ENCODE measurements around the gene LKAAEAR1.

LKAAEAR1 gene

GRCh38 chr20:64051033-64051452 lies 33.2 kb downstream of the LKAAEAR1 start:
- H3K4me3 ChIP-seq (ENCODE audit: low read depth, low read length) = no peak overlapping the region
- DNase-seq (ENCODE audit: low read depth) = no peak
- TF ChIP-seq, protein P1, sequence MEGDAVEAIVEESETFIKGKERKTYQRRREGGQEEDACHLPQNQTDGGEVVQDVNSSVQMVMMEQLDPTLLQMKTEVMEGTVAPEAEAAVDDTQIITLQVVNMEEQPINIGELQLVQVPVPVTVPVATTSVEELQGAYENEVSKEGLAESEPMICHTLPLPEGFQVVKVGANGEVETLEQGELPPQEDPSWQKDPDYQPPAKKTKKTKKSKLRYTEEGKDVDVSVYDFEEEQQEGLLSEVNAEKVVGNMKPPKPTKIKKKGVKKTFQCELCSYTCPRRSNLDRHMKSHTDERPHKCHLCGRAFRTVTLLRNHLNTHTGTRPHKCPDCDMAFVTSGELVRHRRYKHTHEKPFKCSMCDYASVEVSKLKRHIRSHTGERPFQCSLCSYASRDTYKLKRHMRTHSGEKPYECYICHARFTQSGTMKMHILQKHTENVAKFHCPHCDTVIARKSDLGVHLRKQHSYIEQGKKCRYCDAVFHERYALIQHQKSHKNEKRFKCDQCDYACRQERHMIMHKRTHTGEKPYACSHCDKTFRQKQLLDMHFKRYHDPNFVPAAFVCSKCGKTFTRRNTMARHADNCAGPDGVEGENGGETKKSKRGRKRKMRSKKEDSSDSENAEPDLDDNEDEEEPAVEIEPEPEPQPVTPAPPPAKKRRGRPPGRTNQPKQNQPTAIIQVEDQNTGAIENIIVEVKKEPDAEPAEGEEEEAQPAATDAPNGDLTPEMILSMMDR (IDR thresholded peaks at IDR 0.05; ENCODE audit: control insufficient read depth, extremely low read depth, insufficient read depth) = no peak

- TF ChIP-seq, protein P1 (IDR thresholded peaks at IDR 0.05; ENCODE audit: control insufficient read depth, extremely low read depth, insufficient read depth) = no peak
- DNase-seq (ENCODE audit: low read depth) = no peak
- no peak overlapping the region for H3K4me3 ChIP-seq (ENCODE audit: low read depth, low read length)
Measured at GRCh38 chr20:64050261-64051032, 33.8 kb downstream of the LKAAEAR1 start.

- no peak for DNase-seq (ENCODE audit: low read depth)
- no peak overlapping the region for H3K4me3 ChIP-seq (ENCODE audit: low read depth, low read length)
- TF ChIP-seq, protein P1 (IDR thresholded peaks at IDR 0.05; ENCODE audit: control insufficient read depth, extremely low read depth, insufficient read depth) = no peak
Measured at GRCh38 chr20:64049878-64050260, 34.3 kb downstream of the LKAAEAR1 start.

GRCh38 chr20:64049060-64049877 lies 34.9 kb downstream of the LKAAEAR1 start, which contains the start of gene SOX18:
Gene SOX18 (minus strand): TSS chr20:64049639. CDS start chr20:64049516, 123 bp downstream.
- no peak for DNase-seq (ENCODE audit: low read depth)
- TF ChIP-seq, protein P1 (IDR thresholded peaks at IDR 0.05; ENCODE audit: control insufficient read depth, extremely low read depth, insufficient read depth) = 0 out of 2 replicates have a peak, but pooled peaks have one; percentile 3

GRCh38 chr20:64048402-64049044 lies 35.7 kb downstream of the LKAAEAR1 start:
- TF ChIP-seq, protein P1 (IDR thresholded peaks at IDR 0.05; ENCODE audit: control insufficient read depth, extremely low read depth, insufficient read depth) = no peak
- H3K4me3 ChIP-seq (ENCODE audit: low read depth, low read length) = no peak overlapping the region
- DNase-seq (ENCODE audit: low read depth) = no peak

More at GRCh38 chr20:64049060-64049877, 34.9 kb downstream of the LKAAEAR1 start, which contains the start of gene SOX18:
- H3K4me3 ChIP-seq (ENCODE audit: low read depth, low read length) = no peak within 1 kb of the TSS

GRCh38 chr20:64047968-64048401 lies 36.2 kb downstream of the LKAAEAR1 start:
- TF ChIP-seq, protein P1 (IDR thresholded peaks at IDR 0.05; ENCODE audit: control insufficient read depth, extremely low read depth, insufficient read depth) = no peak
- no peak overlapping the region for H3K4me3 ChIP-seq (ENCODE audit: low read depth, low read length)
- no peak for DNase-seq (ENCODE audit: low read depth)

Data from LNCaP clone FGC (cell line).